A673 (cell line): Measurements from ENCODE around the gene SLC4A8.

ENCODE experiments used
- EZH2 ChIP-seq: fragments of 200-600 bp; sonication (generic); IDR thresholded peaks from 2 replicates; pipeline ENCODE4 v1.6.1; 2017; ENCODE audit warnings: borderline replicate concordance, low read depth, mild to moderate bottlenecking, mixed read lengths, antibody characterized with exemption, low read length; ENCODE audit not compliant: poor library complexity, severe bottlenecking
- TF ChIP-seq, protein P1 (sequence below): fragments of 300-800, 200-600 bp; sonication (generic); conservative IDR thresholded peaks from 2 replicates; pipeline ENCODE4 v1.5.1; 2017; ENCODE audit warnings: low read depth, mild to moderate bottlenecking, antibody characterized with exemption, low read length, moderate library complexity, mixed read lengths

DNA sequence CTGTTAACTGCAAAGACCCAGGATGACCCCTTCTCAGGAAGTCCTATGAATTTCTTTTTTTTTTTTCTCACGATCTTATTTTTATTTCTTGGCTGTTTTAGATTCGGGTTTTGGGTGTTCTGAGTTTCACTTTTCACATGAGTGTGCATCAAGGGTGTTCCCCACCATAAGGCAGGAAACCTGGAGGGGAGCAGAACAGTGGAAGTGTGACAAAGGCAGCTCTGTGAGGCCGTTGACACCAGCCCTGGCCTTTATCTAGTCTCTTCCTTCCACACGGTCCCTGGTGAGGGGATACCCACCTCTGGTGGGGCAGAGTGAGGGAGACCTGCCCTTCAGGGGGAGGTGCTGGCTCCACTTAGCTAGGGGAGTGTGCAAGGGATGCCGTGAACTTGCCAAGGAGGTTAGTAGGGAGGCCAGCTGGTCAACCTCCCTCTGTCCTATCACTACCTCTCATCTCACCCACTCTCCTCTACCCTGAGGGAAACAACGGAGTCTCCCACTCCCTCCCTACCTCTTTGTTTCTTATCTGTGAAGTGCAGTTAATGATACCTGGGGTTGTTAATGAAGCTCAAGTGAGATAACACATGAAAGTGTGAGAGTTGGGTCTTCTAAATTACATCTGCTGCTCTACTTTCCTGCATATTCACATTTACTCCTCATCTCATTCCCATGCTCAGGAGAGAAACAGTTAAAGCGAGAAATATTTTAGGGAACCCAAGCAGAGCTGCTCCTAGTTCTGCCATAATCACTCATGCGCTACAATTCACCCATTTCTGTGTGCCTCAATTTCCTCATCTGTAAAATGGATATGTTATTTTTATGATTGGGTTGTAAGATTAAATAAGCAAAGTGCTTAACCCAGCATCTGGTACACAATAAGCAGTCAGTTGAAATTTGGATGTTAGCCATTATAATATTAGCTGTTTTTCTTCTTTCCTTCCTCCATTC lies 29.1 kb upstream of the SLC4A8 start:
- TF ChIP-seq, protein P1, sequence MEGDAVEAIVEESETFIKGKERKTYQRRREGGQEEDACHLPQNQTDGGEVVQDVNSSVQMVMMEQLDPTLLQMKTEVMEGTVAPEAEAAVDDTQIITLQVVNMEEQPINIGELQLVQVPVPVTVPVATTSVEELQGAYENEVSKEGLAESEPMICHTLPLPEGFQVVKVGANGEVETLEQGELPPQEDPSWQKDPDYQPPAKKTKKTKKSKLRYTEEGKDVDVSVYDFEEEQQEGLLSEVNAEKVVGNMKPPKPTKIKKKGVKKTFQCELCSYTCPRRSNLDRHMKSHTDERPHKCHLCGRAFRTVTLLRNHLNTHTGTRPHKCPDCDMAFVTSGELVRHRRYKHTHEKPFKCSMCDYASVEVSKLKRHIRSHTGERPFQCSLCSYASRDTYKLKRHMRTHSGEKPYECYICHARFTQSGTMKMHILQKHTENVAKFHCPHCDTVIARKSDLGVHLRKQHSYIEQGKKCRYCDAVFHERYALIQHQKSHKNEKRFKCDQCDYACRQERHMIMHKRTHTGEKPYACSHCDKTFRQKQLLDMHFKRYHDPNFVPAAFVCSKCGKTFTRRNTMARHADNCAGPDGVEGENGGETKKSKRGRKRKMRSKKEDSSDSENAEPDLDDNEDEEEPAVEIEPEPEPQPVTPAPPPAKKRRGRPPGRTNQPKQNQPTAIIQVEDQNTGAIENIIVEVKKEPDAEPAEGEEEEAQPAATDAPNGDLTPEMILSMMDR = no peak
- no peak for TF ChIP-seq EZH2
